Endothelial cell of umbilical vein (primary cell): ENCODE data around the gene DVL3. TPM values are rescaled to one million over a fixed set of nuclear protein-coding genes. Genes with fewer than 3 reads are reported as not detected.

Experiments used
- BruUV-seq: library from RNA; stranded (reverse); fragments of 400-500 nt; replicated peaks from 2 replicates; lab custom pipeline; 2021; lab: Mats Ljungman, UMichigan
- CTCF ChIA-PET: fragments of 300-600, 350-600 bp; sonication (Branson Sonifier 250); formaldehyde crosslinking; loops from one replicate; lab custom pipeline; 2021; ENCODE audit warnings: antibody characterized with exemption, inconsistent platforms; lab: Charles Lee
- POLR2A ChIA-PET: fragments of 300-600, 350-600 bp; sonication (Branson Sonifier 250); formaldehyde crosslinking; loops from one replicate; lab custom pipeline; 2021; ENCODE audit warnings: antibody characterized with exemption, inconsistent platforms; lab: Charles Lee
- DNase-seq: peaks from one replicate; pipeline ENCODE4 v3.0.0-alpha.2; 2011; ENCODE audit warnings: low read depth, low spot score
- FAIRE-seq: peaks from 2 replicates; lab custom pipeline; 2011; peaks lifted over from hg19 to GRCh38; lab: Jason Lieb, UNC
- H2AFZ ChIP-seq: 2 replicates; pipeline ENCODE4 v1.6.0; 2012; ENCODE audit warnings: low read depth, low read length, control low read depth, inconsistent platforms
- H3K27ac ChIP-seq: 2 replicates; pipeline ENCODE4 v1.5.1; 2011; ENCODE audit warnings: low read depth, mild to moderate bottlenecking, control low read depth, low read length, moderate library complexity; ENCODE audit not compliant: insufficient read depth
- H3K27me3 ChIP-seq, 2 experiments: 2 replicates each; pipeline versions ENCODE4 v1.6.0 to v1.6.1; 2011; ENCODE audit warnings: low read length in 2 of 2, mixed read lengths in 1 of 2; ENCODE audit not compliant: control insufficient read depth in 2 of 2, insufficient read depth in 2 of 2
- H3K36me3 ChIP-seq, 2 experiments: 2 replicates in 1 of 2; 3 replicates in 1 of 2; pipeline ENCODE4 v1.5.1; 2011; ENCODE audit warnings: low read length in 2 of 2, mild to moderate bottlenecking in 1 of 2, moderate library complexity in 1 of 2; ENCODE audit not compliant: control insufficient read depth in 2 of 2, insufficient read depth in 2 of 2; ENCODE audit errors: extremely low read depth in 1 of 2
- H3K4me1 ChIP-seq: 3 replicates; pipeline ENCODE4 v1.5.1; 2011; ENCODE audit warnings: mild to moderate bottlenecking, low read length; ENCODE audit not compliant: control insufficient read depth, insufficient read depth; ENCODE audit errors: extremely low read depth
- H3K4me2 ChIP-seq: 2 replicates; pipeline ENCODE4 v1.6.1; 2011; ENCODE audit warnings: low read length, control low read depth, mixed read lengths; ENCODE audit not compliant: insufficient read depth
- H3K4me3 ChIP-seq, 3 experiments: fragments of 200-600 bp in 1 of 3; sonication (generic), shearing (Covaris generic) in 1 of 3; replicated peaks in 1 of 3; 2 replicates each; pipeline ENCODE4 v1.5.1; 2011 to 2016; ENCODE audit warnings: control low read depth in 3 of 3, low read length in 3 of 3, mild to moderate bottlenecking in 2 of 3, inconsistent platforms in 1 of 3, low read depth in 1 of 3, moderate library complexity in 1 of 3; ENCODE audit not compliant: insufficient read depth in 1 of 3
- H3K79me2 ChIP-seq: 2 replicates; pipeline ENCODE4 v1.6.0; 2012; ENCODE audit warnings: low read length, inconsistent platforms; ENCODE audit not compliant: control insufficient read depth, insufficient read depth
- H3K9ac ChIP-seq: replicated peaks from 2 replicates; pipeline ENCODE3; 2011; ENCODE audit warnings: low read length, control low read depth; ENCODE audit not compliant: insufficient read depth; ENCODE audit errors: extremely low read depth
- H3K9me1 ChIP-seq: replicated peaks from 3 replicates; pipeline ENCODE4 v1.6.0; 2011; ENCODE audit warnings: mild to moderate bottlenecking, low read length; ENCODE audit not compliant: control insufficient read depth, insufficient read depth; ENCODE audit errors: extremely low read depth
- H3K9me3 ChIP-seq: replicated peaks from 2 replicates; pipeline ENCODE4 v1.5.1; 2012; ENCODE audit warnings: low read length, inconsistent platforms; ENCODE audit not compliant: control insufficient read depth, insufficient read depth
- H4K20me1 ChIP-seq: replicated peaks from 2 replicates; pipeline ENCODE3; 2011; ENCODE audit warnings: mild to moderate bottlenecking, low read length; ENCODE audit not compliant: control insufficient read depth, insufficient read depth; ENCODE audit errors: extremely low read depth
- EZH2 ChIP-seq: IDR thresholded peaks from 2 replicates; pipeline ENCODE4 v1.6.1; 2012; ENCODE audit warnings: borderline replicate concordance, low read depth, mild to moderate bottlenecking, moderate library complexity, low read length, inconsistent platforms; ENCODE audit not compliant: severe bottlenecking
- FOS ChIP-seq: IDR thresholded peaks from 2 replicates; pipeline ENCODE4 v1.6.1; 2011; ENCODE audit warnings: mild to moderate bottlenecking, low read length, moderate library complexity, borderline replicate concordance; ENCODE audit not compliant: insufficient read depth
- GATA2 ChIP-seq: IDR thresholded peaks from 2 replicates; pipeline ENCODE4 v1.7.0; 2011; ENCODE audit warnings: low read depth, mild to moderate bottlenecking, moderate library complexity, mixed read lengths, low read length; ENCODE audit not compliant: insufficient read length, insufficient read depth
- JUN ChIP-seq: IDR thresholded peaks from 2 replicates; pipeline ENCODE4 v1.6.1; 2011; ENCODE audit warnings: borderline replicate concordance, low read depth; ENCODE audit not compliant: insufficient read length, insufficient read depth
- MYC ChIP-seq: IDR thresholded peaks from one replicate; pipeline ENCODE4 v1.6.1; 2011; ENCODE audit warnings: mild to moderate bottlenecking, low read depth, low read length
- POLR2A ChIP-seq: IDR thresholded peaks from 2 replicates; pipeline ENCODE4 v1.6.1; 2012; ENCODE audit warnings: low read depth, mild to moderate bottlenecking, control low read depth, low read length
- POLR2AphosphoS5 ChIP-seq: IDR thresholded peaks from 2 replicates; pipeline ENCODE4 v1.6.1; 2012; ENCODE audit warnings: low read depth, mild to moderate bottlenecking, control low read depth, low read length, moderate library complexity; ENCODE audit not compliant: insufficient read depth
- dilution Hi-C: fragments of 300-500 bp; cut with MboI; formaldehyde crosslinking; loops from one replicate; pipeline ENCODE4 v1.15.0; 2019; ENCODE audit warnings: low sequenced_read_pairs; ENCODE audit not compliant: extremely low pct_ligation_motif_present
- intact Hi-C: fragments of 100-400 bp; cut with micrococcal nuclease; formaldehyde crosslinking; loops from one replicate; pipeline ENCODE4 v1.10.0; 2022
- polyA plus RNA-seq, 4 experiments: library from polyadenylated mRNA; depleted of rRNA in 3 of 4; stranded (reverse) in 3 of 4; unstranded in 1 of 4; fragments of >200 nt; gene quantifications; 2 replicates each; pipeline versions ENCODE4 v1.2.1 to v1.2.3, GENCODE V29; 2011 to 2012; ENCODE audit warnings: missing spikeins in 1 of 4
- total RNA-seq: library from RNA; stranded (reverse); gene quantifications from 2 replicates; pipeline ENCODE4 v1.2.3, GENCODE V29; 2021
- TF ChIP-seq, protein P1 (sequence below), 2 donors: IDR thresholded peaks; 1 replicate in 1 of 2; 2 replicates in 1 of 2; pipeline ENCODE4 v1.5.1; 2011; ENCODE audit warnings: low read length in 2 of 2, mild to moderate bottlenecking in 2 of 2, moderate library complexity in 2 of 2, control low read depth in 1 of 2, inconsistent platforms in 1 of 2, low read depth in 1 of 2; ENCODE audit not compliant: insufficient read depth in 1 of 2; ENCODE audit errors: extremely low read depth in 1 of 2
- TF ChIP-seq, protein P2 (sequence below): IDR thresholded peaks from 2 replicates; pipeline ENCODE4 v1.6.1; 2011; ENCODE audit not compliant: insufficient read depth, insufficient read length

DVL3 gene
- total and polyA plus RNA-seq, 2 donors (not counting 3 experiments of a cell fraction or from before 2014, with no cell fraction given): 43.8 to 59.0 TPM

DNA sequence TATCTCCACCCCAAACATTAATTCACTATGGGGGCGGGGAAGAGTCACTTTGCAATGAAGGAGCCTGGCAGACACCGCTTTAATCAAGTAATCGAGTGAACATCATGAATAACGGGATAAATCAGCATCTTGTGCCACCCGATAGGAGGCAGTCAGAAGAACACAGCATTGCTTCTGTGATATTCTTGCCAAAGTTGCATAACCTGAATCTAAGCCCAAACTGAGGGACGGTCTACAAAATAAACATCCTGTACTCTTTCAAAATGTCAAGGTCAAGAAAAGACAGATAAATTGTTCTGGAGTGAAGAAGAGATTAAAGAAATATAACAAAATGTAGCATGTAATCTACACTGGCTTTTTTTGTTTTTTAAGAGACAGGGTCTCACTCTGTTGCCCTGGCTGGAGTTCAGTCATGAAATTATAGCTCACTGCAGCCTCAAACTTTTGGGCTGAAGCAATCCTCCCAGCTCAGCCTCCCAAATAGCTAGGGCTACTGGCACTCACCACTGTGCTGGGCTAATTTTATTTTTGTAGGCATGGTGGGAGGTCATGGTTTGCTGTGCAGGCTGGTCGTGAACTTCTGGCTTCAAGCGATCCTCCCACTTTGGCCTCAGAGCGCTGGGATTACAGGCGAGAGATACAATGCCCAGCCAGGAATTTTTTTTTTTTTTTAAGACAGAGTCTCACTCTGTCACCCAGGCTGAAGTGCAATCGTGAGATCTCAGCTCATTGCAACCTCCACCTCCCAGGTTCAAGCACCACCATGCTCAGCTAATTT, 54.2 kb downstream of the DVL3 start:
- Histone ChIP-seq H3K9me3 (no peaks in the 10 kb centered on the region), H4K20me1 (no peaks in the 10 kb centered on the region), H3K4me3 (no peak overlapping the region), H3K36me3 (no peaks in the 10 kb centered on the region), H3K27ac (no peak overlapping the region), H3K9ac (no peak overlapping the region), H3K9me1 (no peaks in the 10 kb centered on the region), H2AFZ (no peak overlapping the region), H3K27me3 (peaks cover 7 to 11% of the 10 kb centered on the region in 2 experiments), H3K79me2 (no peaks in the 10 kb centered on the region), H3K4me1 (no peaks in the 10 kb centered on the region), H3K4me2 (no peak overlapping the region)
- intact Hi-C loops (no loop called here), dilution Hi-C loops (no loop called here)
- no TSS peak for BruUV-seq
- ChIA-PET POLR2A (no interaction called here), CTCF (interaction anchor here (3.6 kb wide), 1 partner anchor 18 kb away, joined by 24 read pairs; no protein-coding TSS in a partner anchor)
- TF ChIP-seq MYC (no peak), GATA2 (no peak), JUN (no peak), FOS (no peak), EZH2 (no peak), POLR2AphosphoS5 (no peak), POLR2A (no peak)
- TF ChIP-seq, protein P1, sequence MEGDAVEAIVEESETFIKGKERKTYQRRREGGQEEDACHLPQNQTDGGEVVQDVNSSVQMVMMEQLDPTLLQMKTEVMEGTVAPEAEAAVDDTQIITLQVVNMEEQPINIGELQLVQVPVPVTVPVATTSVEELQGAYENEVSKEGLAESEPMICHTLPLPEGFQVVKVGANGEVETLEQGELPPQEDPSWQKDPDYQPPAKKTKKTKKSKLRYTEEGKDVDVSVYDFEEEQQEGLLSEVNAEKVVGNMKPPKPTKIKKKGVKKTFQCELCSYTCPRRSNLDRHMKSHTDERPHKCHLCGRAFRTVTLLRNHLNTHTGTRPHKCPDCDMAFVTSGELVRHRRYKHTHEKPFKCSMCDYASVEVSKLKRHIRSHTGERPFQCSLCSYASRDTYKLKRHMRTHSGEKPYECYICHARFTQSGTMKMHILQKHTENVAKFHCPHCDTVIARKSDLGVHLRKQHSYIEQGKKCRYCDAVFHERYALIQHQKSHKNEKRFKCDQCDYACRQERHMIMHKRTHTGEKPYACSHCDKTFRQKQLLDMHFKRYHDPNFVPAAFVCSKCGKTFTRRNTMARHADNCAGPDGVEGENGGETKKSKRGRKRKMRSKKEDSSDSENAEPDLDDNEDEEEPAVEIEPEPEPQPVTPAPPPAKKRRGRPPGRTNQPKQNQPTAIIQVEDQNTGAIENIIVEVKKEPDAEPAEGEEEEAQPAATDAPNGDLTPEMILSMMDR (IDR thresholded peaks at IDR 0.05; ENCODE audit: extremely low read depth in 1 of 2, insufficient read depth in 1 of 2, low read depth in 1 of 2, low read length in 2 of 2): no peak
- TF ChIP-seq, protein P2, sequence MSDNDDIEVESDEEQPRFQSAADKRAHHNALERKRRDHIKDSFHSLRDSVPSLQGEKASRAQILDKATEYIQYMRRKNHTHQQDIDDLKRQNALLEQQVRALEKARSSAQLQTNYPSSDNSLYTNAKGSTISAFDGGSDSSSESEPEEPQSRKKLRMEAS: no peak
- FAIRE-seq (no peak), DNase-seq (no peak)
